Activated CD8-positive, alpha-beta T cell treated with anti-CD3 and anti-CD28 coated beads, Interleukin-2, amount 10 ng/mL, durations not matched to agents 7 days and 5 days (primary cell): ENCODE results near the gene CDCA3. TPM values are rescaled to one million over a fixed set of nuclear protein-coding genes. Genes with fewer than 3 reads are reported as not detected.

Experiments
- ATAC-seq: fragments of 150-1000 bp; cut with Tn5 transposase; one replicate; pipeline ENCODE4 v1.10.0; 2021; ENCODE audit warnings: moderate library complexity
- CTCF ChIA-PET: fragments of 350-600 bp; sonication (Branson Sonifier 250); formaldehyde crosslinking; loops from one replicate; lab custom pipeline; 2021; ENCODE audit warnings: antibody characterized with exemption; lab: Charles Lee
- POLR2A ChIA-PET: fragments of 350-600 bp; sonication (Branson Sonifier 250); formaldehyde crosslinking; loops from one replicate; lab custom pipeline; 2021; ENCODE audit warnings: antibody characterized with exemption; lab: Charles Lee
- DNase-seq: peaks from one replicate; pipeline ENCODE4 v3.0.0-alpha.2; 2020
- H3K27ac Mint-ChIP-seq: one replicate; pipeline ENCODE4 v1.8.0; 2021; ENCODE audit warnings: mild to moderate bottlenecking, mixed read lengths
- H3K27me3 Mint-ChIP-seq: one replicate; pipeline ENCODE4 v1.8.0; 2021; ENCODE audit warnings: low read depth, mixed read lengths
- H3K36me3 Mint-ChIP-seq: one replicate; pipeline ENCODE4 v1.8.0; 2021; ENCODE audit warnings: low read depth, mixed read lengths
- H3K4me1 Mint-ChIP-seq: one replicate; pipeline ENCODE4 v1.8.0; 2021; ENCODE audit warnings: low read depth, mixed read lengths
- H3K4me3 Mint-ChIP-seq: one replicate; pipeline ENCODE4 v1.8.0; 2021; ENCODE audit warnings: mild to moderate bottlenecking, mixed read lengths
- H3K9me3 Mint-ChIP-seq: one replicate; pipeline ENCODE4 v1.8.0; 2022; ENCODE audit warnings: mixed read lengths; ENCODE audit not compliant: insufficient read depth
- total RNA-seq, 2 experiments: library from RNA; stranded (reverse); gene quantifications; one replicate each; pipeline ENCODE4 v1.2.3, GENCODE V29; 2021

Gene CDCA3
- total RNA-seq, 2 experiments from 2014 or later = 103 to 115 TPM

GRCh38 chr12:6843118-6843902 lies 7.8 kb downstream of the CDCA3 start:
- ATAC-seq = peak; percentile 32

DNA sequence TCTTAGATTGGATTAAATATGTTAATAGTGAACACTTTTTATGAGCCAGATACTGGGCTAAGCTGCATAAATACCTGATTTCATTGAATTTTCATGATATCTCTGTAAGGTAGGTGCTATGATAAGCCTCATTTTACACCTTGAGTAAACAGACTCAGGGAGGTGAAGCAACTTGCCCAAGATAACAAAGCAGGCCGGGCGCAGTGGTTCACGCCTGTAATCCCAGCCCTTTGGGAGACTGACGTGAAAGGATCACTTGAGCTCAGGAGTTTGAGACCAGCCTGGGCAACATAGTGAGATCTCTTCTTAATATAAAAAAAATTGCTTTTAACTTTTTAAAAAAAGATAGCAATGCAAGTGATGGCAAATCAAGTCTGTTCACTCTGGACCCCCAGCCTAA lies 9.0 kb downstream of the CDCA3 start:
- ChIA-PET CTCF (interaction anchor here (1.3 to 13.9 kb wide), 3 partner anchors 6 to 17 kb away, joined by 5 to 130 read pairs (median 6); partner anchors contain the start of genes CDCA3, GNB3 and USP5), POLR2A (interaction anchor here (0.8 to 3.3 kb wide), 3 partner anchors 9 to 89 kb away, joined by 3 to 15 read pairs (median 4); partner anchors contain the start of genes CDCA3, MLF2 and USP5)
- ATAC-seq (no peak), DNase-seq (no peak)
- no peaks in the 10 kb centered on the region for H3K9me3 Mint-ChIP-seq
- H3K4me3 Mint-ChIP-seq = no peak overlapping the region
- no peaks in the 10 kb centered on the region for H3K4me1 Mint-ChIP-seq
- no peaks in the 10 kb centered on the region for H3K27me3 Mint-ChIP-seq
- H3K27ac Mint-ChIP-seq = no peak overlapping the region
- H3K36me3 Mint-ChIP-seq = peaks cover 9% of the 10 kb centered on the region

More at GRCh38 chr12:6843118-6843902, 7.8 kb downstream of the CDCA3 start:
- no peak for DNase-seq
- no peaks in the 10 kb centered on the region for H3K9me3 Mint-ChIP-seq
- no peak overlapping the region for H3K27ac Mint-ChIP-seq
- POLR2A ChIA-PET = interaction anchor here (1.1 to 3.3 kb wide), 2 partner anchors 8 to 91 kb away, joined by 4 to 15 read pairs; partner anchors contain the start of genes CDCA3, MLF2 and USP5
- peaks cover 19% of the 10 kb centered on the region for H3K36me3 Mint-ChIP-seq
- no peak overlapping the region for H3K4me3 Mint-ChIP-seq
- CTCF ChIA-PET = interaction anchor here (0.8 to 13.9 kb wide), 5 partner anchors 7 to 90 kb away, joined by 3 to 130 read pairs (median 6); partner anchors contain the start of genes GNB3 and MLF2
- H3K4me1 Mint-ChIP-seq = peaks cover 5% of the 10 kb centered on the region
- H3K27me3 Mint-ChIP-seq = no peaks in the 10 kb centered on the region

DNA sequence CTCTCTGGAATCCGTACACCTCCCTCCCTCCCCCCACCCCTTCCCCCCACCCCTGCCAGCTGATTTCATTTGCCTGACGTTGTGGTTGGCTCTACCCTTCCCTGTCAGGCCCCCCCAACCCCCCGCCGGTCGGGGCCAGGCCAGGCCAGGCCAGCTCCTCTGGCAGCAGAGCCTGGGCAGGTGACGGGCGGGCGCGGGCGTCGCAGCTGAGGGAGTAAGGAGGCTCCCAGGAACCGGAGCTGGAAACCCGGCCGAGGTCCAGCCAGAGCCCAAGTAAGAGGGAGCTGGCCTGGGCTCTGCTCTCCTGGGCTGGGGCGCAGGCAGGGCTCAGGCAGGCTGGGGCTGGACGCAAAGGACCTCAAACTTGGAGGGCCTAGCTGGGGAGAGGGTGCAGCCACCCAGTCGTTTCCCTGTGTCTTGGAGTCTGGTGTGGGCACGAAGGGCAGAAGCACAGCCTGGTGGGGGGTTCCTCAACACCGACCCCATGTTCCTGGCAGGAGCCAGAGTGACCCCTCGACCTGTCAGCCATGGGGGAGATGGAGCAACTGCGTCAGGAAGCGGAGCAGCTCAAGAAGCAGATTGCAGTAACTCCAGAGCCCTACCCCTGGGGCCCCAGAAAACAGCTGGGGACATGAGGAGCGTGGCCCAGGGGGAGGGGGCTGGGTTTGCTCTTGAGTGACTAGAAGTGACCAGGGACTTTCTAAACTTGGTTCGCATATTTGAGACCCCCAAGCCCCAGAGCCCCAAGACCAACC lies 10.1 kb downstream of the CDCA3 start, which contains the start of gene GNB3:
Gene GNB3, plus strand, starts transcription at position 165 of the 755 bp plus-strand sequence. Its CDS starts 363 bp downstream, at position 528.
- no peaks in the 10 kb centered on the region for H3K27me3 Mint-ChIP-seq
- H3K27ac Mint-ChIP-seq = no peak within 1 kb of the TSS
- DNase-seq = no peak
- no peaks in the 10 kb centered on the region for H3K4me1 Mint-ChIP-seq
- ChIA-PET POLR2A (interaction anchor here (0.5 to 3.3 kb wide), 3 partner anchors 10 to 102 kb away, joined by 3 to 15 read pairs (median 14); partner anchors contain the start of genes CDCA3 and USP5), CTCF (interaction anchor here (1.2 to 9.2 kb wide), 3 partner anchors 8 to 15 kb away, joined by 3 to 130 read pairs (median 5); partner anchors contain the start of genes CDCA3 and USP5)
- H3K9me3 Mint-ChIP-seq = no peaks in the 10 kb centered on the region
- ATAC-seq = no peak
- peaks cover 2% of the 10 kb centered on the region for H3K36me3 Mint-ChIP-seq
- H3K4me3 Mint-ChIP-seq = no peak within 1 kb of the TSS

DNA sequence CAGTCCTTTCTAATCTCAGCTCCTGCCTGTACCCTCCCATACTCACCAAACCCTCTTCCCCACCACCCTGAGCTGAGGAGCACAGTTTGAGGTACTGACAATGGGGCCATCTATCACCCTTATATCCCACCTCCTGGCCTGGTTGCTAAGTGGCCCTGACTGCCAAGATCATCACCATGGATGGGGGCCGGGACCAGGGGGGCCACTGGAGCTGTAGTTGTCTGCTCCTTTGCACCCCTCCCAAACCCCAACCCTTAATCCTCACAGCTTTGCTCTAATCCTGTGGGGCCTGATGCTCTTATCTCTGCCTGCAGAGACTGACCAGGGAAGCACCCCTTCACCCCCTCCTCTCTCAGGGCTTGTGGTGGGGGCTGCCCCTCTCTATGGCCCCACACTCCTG lies 10.8 kb downstream of the CDCA3 start:
- H3K4me1 Mint-ChIP-seq = peaks cover 3% of the 10 kb centered on the region
- H3K27ac Mint-ChIP-seq = no peak overlapping the region
- H3K9me3 Mint-ChIP-seq = no peaks in the 10 kb centered on the region
- no peak for ATAC-seq
- ChIA-PET CTCF (interaction anchor here (1.2 to 9.2 kb wide), 2 partner anchors 9 to 14 kb away, joined by 3 to 130 read pairs; partner anchors contain the start of genes CDCA3 and USP5), POLR2A (interaction anchor here (0.5 to 3.0 kb wide), 2 partner anchors 12 to 102 kb away, joined by 3 to 14 read pairs; partner anchors contain the start of genes CDCA3 and USP5)
- DNase-seq = no peak
- no peaks in the 10 kb centered on the region for H3K27me3 Mint-ChIP-seq
- no peaks in the 10 kb centered on the region for H3K36me3 Mint-ChIP-seq
- no peak overlapping the region for H3K4me3 Mint-ChIP-seq

DNA sequence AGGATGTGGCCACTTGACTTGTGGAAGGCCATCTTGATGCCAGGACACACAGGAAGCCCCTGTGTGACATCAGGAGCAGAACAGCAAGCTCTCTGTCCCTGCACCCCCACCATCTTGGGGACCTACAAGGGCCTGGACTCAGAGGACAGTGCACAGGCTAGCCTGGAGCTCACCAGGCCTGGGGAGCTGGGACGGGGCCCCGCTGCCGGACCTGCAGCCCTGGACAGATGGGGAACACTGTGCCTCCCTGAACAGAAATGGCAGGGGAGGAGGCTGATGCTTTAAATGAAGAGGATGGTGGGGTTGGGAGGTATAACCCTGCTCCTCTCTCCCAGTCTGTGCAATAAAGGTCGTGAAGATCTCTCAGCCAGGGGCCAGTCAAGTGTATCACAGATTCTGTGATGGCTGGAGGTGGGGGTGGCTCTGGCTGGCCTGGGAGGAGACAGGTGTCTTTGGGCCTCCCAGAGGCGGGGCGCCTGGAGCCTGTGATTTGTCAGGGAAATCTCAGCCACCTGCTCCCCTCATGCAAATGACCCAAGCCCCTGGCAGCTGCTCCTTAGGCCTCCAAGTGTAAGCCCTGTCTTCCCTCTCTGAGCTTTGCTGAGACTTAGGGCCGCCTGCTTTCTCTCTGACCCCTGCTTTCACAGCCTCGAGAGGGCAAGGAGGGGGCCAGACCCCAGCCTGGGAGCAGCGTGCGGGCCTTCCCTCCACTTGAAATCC lies 11.4 kb downstream of the CDCA3 start:
- ChIA-PET CTCF (interaction anchor here (1.2 to 9.2 kb wide), 3 partner anchors 10 to 86 kb away, joined by 3 to 130 read pairs (median 11); partner anchors contain the start of genes CDCA3, MLF2 and USP5), POLR2A (interaction anchor here (3.0 kb wide), 1 partner anchor 12 kb away, joined by 14 read pairs; the partner anchor contains the start of genes CDCA3 and USP5)
- DNase-seq (no peak), ATAC-seq (no peak)
- H3K9me3 Mint-ChIP-seq = no peaks in the 10 kb centered on the region
- no peak overlapping the region for H3K27ac Mint-ChIP-seq
- H3K4me1 Mint-ChIP-seq = peaks cover 3% of the 10 kb centered on the region
- no peak overlapping the region for H3K4me3 Mint-ChIP-seq
- no peaks in the 10 kb centered on the region for H3K36me3 Mint-ChIP-seq
- H3K27me3 Mint-ChIP-seq = peaks cover 3% of the 10 kb centered on the region

- DNase-seq (no peak), ATAC-seq (no peak)
- Mint-ChIP-seq H3K27me3 (peaks cover 3% of the 10 kb centered on the region), H3K36me3 (no peaks in the 10 kb centered on the region), H3K27ac (no peak overlapping the region), H3K4me1 (peaks cover 3% of the 10 kb centered on the region), H3K9me3 (no peaks in the 10 kb centered on the region), H3K4me3 (no peak overlapping the region)
- POLR2A ChIA-PET = interaction anchor here (3.0 kb wide), 1 partner anchor 13 kb away, joined by 14 read pairs; the partner anchor contains the start of genes CDCA3 and USP5
- CTCF ChIA-PET = interaction anchor here (2.3 to 9.2 kb wide), 2 partner anchors 10 to 85 kb away, joined by 11 to 130 read pairs; partner anchors contain the start of genes CDCA3, MLF2 and USP5
Measured at GRCh38 chr12:6838854-6839253, 12.2 kb downstream of the CDCA3 start.

DNA sequence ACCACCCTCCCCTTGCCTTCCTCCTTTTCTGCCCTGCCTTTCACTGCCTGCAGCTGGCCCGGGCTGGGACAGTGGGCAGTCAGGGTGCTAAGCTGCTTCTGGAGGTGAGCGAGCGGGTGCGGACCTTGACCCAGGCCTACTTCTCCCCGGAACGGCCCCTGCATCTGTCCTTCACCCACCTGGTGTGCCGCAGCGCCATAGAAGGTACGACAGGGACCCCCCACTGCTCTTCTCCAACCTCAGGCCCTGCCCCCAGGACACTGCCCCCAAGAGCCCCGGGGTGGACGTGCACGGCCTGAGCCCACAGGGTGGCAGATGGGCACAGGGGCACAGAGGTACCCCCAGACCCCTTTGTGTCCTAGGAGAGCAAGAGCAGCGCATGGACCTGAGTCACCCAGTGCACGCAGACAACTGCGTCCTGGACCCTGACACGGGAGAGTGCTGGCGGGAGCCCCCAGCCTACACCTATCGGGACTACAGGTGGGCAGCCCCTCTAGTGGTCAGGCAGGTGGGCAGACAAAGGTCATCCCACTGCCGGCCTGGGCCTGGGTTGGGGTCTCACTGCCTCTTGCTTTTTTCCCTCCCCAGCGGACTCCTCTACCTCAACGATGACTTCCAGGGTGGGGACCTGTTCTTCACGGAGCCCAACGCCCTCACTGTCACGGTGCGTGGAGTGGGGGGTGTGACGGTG lies 13.6 kb downstream of the CDCA3 start:
- POLR2A ChIA-PET = interaction anchor here (0.5 to 3.0 kb wide), 2 partner anchors 14 to 28 kb away, joined by 3 to 14 read pairs; partner anchors contain the start of genes CDCA3 and USP5
- peaks cover 3% of the 10 kb centered on the region for H3K27me3 Mint-ChIP-seq
- no peak overlapping the region for H3K27ac Mint-ChIP-seq
- H3K36me3 Mint-ChIP-seq = no peaks in the 10 kb centered on the region
- ATAC-seq (no peak), DNase-seq (no peak)
- H3K9me3 Mint-ChIP-seq = no peaks in the 10 kb centered on the region
- CTCF ChIA-PET = interaction anchor here (0.9 to 9.2 kb wide), 6 partner anchors 12 to 84 kb away, joined by 4 to 130 read pairs (median 8); partner anchors contain the start of genes CDCA3, GPR162, MLF2 and USP5
- H3K4me3 Mint-ChIP-seq = no peak overlapping the region
- H3K4me1 Mint-ChIP-seq = peaks cover 3% of the 10 kb centered on the region

DNA sequence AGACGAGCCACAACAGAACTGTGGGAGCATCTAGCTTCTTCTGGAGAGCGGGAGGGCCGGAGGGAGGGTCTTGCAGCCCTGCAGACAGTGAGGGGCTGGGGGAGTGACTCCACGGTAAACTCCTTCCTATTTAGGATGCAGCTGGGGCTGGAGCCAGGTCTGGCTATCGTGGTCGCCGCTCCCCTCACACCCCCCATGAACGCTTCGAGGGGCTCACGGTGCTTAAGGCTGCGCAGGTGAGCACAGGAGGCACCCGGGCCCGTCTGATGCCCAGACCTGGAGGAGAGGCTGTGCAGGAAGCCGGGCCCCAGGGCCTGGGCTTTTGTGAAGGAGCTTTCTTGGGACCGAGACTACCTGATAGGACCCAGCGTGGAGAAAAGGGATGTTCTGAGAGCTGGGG lies 14.2 kb downstream of the CDCA3 start:
- no peak for ATAC-seq
- H3K4me1 Mint-ChIP-seq = peaks cover 3% of the 10 kb centered on the region
- POLR2A ChIA-PET = interaction anchor here (0.5 kb wide), 1 partner anchor 27 kb away, joined by 3 read pairs; no protein-coding TSS in a partner anchor

GRCh38 chr12:6834873-6835272 lies 16.2 kb downstream of the CDCA3 start:
- ChIA-PET POLR2A (interaction anchor here (1.0 to 1.1 kb wide), 2 partner anchors 9 to 16 kb away, joined by 3 to 4 read pairs; partner anchors contain the start of gene CDCA3), CTCF (interaction anchor here (0.6 to 9.2 kb wide), 19 partner anchors 10 to 282 kb away, joined by 3 to 130 read pairs (median 6); partner anchors contain the start of genes CD4, CDCA3, COPS7A and GPR162)
- Mint-ChIP-seq H3K36me3 (no peaks in the 10 kb centered on the region), H3K27ac (no peak overlapping the region), H3K27me3 (peaks cover 17% of the 10 kb centered on the region), H3K4me3 (no peak overlapping the region), H3K9me3 (no peaks in the 10 kb centered on the region), H3K4me1 (peaks cover 3% of the 10 kb centered on the region)
- ATAC-seq = no peak
- no peak for DNase-seq

More for the DNA sequence above, 14.2 kb downstream of the CDCA3 start:
- no peaks in the 10 kb centered on the region for H3K9me3 Mint-ChIP-seq
- CTCF ChIA-PET = interaction anchor here (0.9 to 9.2 kb wide), 10 partner anchors 11 to 148 kb away, joined by 3 to 130 read pairs (median 4); partner anchors contain the start of genes CD4, CDCA3, GPR162 and MLF2
- H3K36me3 Mint-ChIP-seq = no peaks in the 10 kb centered on the region
- DNase-seq = no peak
- H3K27me3 Mint-ChIP-seq = peaks cover 3% of the 10 kb centered on the region
- no peak overlapping the region for H3K27ac Mint-ChIP-seq
- H3K4me3 Mint-ChIP-seq = no peak overlapping the region
